DOHH2 (cell line): Measurements from ENCODE around the gene PPP5C.
"Not testable (repeated sequence)": the region's sequence is repeated elsewhere in the genome, so short reads cannot be mapped to it uniquely, and the experiment has no call there.

Source experiments
- H3F3A ChIP-seq: fragments of 200-600 bp; sonication (generic), shearing (Covaris generic); 2 replicates; pipeline ENCODE4 v1.6.0; 2016; ENCODE audit warnings: antibody characterized with exemption, mild to moderate bottlenecking; ENCODE audit not compliant: control insufficient read depth, insufficient read depth
- H3K27ac ChIP-seq: fragments of 200-600 bp; sonication (generic); 2 replicates; pipeline ENCODE4 v1.5.1; 2014; ENCODE audit warnings: low read depth, mild to moderate bottlenecking, low read length, moderate library complexity
- H3K27me3 ChIP-seq: fragments of 200-600 bp; sonication (generic); 2 replicates; pipeline ENCODE4 v1.6.1; 2014; ENCODE audit warnings: mild to moderate bottlenecking, low read length, mixed read lengths; ENCODE audit not compliant: control insufficient read depth
- H3K36me3 ChIP-seq: fragments of 200-600 bp; sonication (generic); 2 replicates; pipeline ENCODE4 v1.6.1; 2014; ENCODE audit warnings: mild to moderate bottlenecking, low read length, moderate library complexity, mixed read lengths; ENCODE audit not compliant: control insufficient read depth
- H3K4me1 ChIP-seq: fragments of 200-600 bp; sonication (generic); 2 replicates; pipeline ENCODE4 v1.6.1; 2014; ENCODE audit warnings: mild to moderate bottlenecking, low read length, mixed read lengths; ENCODE audit not compliant: control insufficient read depth
- H3K4me2 ChIP-seq: fragments of 200-600 bp; sonication (generic); 2 replicates; pipeline ENCODE4 v1.6.0; 2014; ENCODE audit warnings: mild to moderate bottlenecking, low read length, moderate library complexity
- H3K4me3 ChIP-seq: fragments of 200-600 bp; sonication (generic); 2 replicates; pipeline ENCODE4 v1.5.1; 2014; ENCODE audit warnings: mild to moderate bottlenecking, low read length, mixed read lengths
- H3K79me2 ChIP-seq: fragments of 200-600 bp; sonication (generic); 2 replicates; pipeline ENCODE4 v1.6.1; 2014; ENCODE audit warnings: mild to moderate bottlenecking, low read length, mixed read lengths; ENCODE audit not compliant: control insufficient read depth
- H3K9me2 ChIP-seq: fragments of 200-600 bp; sonication (generic); replicated peaks from 2 replicates; pipeline ENCODE4 v1.6.1; 2014; ENCODE audit warnings: mild to moderate bottlenecking, low read length, mixed read lengths; ENCODE audit not compliant: control insufficient read depth
- H3K9me3 ChIP-seq: fragments of 200-600 bp; sonication (generic); 2 replicates; pipeline ENCODE4 v1.6.1; 2014; ENCODE audit warnings: antibody characterized with exemption, low read length, mixed read lengths; ENCODE audit not compliant: control insufficient read depth, insufficient read depth
- H4K20me1 ChIP-seq: fragments of 200-600 bp; sonication (generic); 2 replicates; pipeline ENCODE4 v1.6.0; 2014; ENCODE audit warnings: low read depth, mild to moderate bottlenecking, antibody characterized with exemption, low read length, moderate library complexity; ENCODE audit not compliant: control insufficient read depth, insufficient read depth
- EZH2phosphoT487 ChIP-seq: fragments of 200-600 bp; sonication (generic); IDR thresholded peaks from 2 replicates; pipeline ENCODE4 v1.6.1; 2017; ENCODE audit warnings: borderline replicate concordance, mild to moderate bottlenecking, antibody characterized with exemption, low read length, moderate library complexity, mixed read lengths
- TF ChIP-seq, protein P1 (sequence below): fragments of 200-600 bp; sonication (generic); IDR thresholded peaks from one replicate; pipeline ENCODE4 v1.5.1; 2014; ENCODE audit warnings: antibody characterized with exemption, mild to moderate bottlenecking, low read depth, low read length; ENCODE audit not compliant: poor library complexity, severe bottlenecking

PPP5C gene

DNA sequence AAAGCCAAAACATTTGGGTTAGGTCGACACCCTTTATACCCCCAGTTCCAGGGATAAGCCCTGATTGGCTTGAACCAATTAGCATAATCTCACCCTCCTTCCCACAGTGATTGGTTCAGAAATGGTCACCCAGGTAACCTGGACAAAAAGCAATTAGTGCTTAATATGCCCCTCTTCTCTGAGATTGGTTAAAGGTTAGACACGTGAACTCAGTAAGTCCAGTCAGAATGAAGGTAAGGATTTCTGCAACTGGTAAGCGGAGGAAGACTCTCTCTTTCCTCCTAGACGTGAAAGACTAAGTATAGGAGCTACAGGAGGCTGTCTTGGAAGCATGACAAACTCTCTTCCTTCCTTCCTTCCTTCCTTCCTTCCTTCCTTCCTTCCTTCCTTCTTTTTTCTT lies 83.1 kb downstream of the PPP5C start:
- H3K4me3 ChIP-seq = no peak overlapping the region
- H3K4me1 ChIP-seq = peaks cover 21% of the 10 kb centered on the region
- no peaks in the 10 kb centered on the region for H3F3A ChIP-seq
- peaks cover 34% of the 10 kb centered on the region for H3K27me3 ChIP-seq
- H3K9me3 ChIP-seq = no peaks in the 10 kb centered on the region
- H3K27ac ChIP-seq = no peak overlapping the region
- H4K20me1 ChIP-seq = no peaks in the 10 kb centered on the region
- H3K79me2 ChIP-seq = no peaks in the 10 kb centered on the region
- no peaks in the 10 kb centered on the region for H3K36me3 ChIP-seq
- no peaks in the 10 kb centered on the region for H3K9me2 ChIP-seq
- no peak for TF ChIP-seq EZH2phosphoT487
- TF ChIP-seq, protein P1, sequence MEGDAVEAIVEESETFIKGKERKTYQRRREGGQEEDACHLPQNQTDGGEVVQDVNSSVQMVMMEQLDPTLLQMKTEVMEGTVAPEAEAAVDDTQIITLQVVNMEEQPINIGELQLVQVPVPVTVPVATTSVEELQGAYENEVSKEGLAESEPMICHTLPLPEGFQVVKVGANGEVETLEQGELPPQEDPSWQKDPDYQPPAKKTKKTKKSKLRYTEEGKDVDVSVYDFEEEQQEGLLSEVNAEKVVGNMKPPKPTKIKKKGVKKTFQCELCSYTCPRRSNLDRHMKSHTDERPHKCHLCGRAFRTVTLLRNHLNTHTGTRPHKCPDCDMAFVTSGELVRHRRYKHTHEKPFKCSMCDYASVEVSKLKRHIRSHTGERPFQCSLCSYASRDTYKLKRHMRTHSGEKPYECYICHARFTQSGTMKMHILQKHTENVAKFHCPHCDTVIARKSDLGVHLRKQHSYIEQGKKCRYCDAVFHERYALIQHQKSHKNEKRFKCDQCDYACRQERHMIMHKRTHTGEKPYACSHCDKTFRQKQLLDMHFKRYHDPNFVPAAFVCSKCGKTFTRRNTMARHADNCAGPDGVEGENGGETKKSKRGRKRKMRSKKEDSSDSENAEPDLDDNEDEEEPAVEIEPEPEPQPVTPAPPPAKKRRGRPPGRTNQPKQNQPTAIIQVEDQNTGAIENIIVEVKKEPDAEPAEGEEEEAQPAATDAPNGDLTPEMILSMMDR = no peak
- no peak overlapping the region for H3K4me2 ChIP-seq

DNA sequence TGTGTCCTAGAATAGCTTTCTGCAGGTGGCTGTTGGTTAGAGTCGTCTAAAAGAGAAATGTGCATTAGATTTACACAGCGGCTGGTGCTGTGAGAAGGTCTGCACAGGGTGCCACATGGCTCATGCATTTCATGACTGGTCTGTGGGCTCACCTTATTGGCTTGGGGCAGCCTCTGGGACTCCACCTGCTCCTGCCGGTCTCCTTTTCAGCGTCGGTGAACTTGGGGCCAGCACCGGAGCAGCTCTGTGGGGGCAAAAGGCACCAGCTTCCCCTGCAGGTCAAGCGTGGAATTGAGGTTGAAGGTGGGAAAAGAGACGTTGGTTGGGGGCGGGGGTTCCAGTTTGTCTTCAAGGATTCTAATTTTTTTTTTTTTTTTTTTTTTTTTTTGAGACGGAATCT lies 84.9 kb downstream of the PPP5C start:
- Histone ChIP-seq H3K9me2 (no peaks in the 10 kb centered on the region), H3K27ac (no peak overlapping the region), H3K9me3 (no peaks in the 10 kb centered on the region), H4K20me1 (no peaks in the 10 kb centered on the region), H3K4me1 (peaks cover 11% of the 10 kb centered on the region), H3K4me3 (no peak overlapping the region), H3K4me2 (no peak overlapping the region), H3K79me2 (no peaks in the 10 kb centered on the region), H3F3A (no peaks in the 10 kb centered on the region), H3K36me3 (no peaks in the 10 kb centered on the region), H3K27me3 (peaks cover 20% of the 10 kb centered on the region)
- no peak for TF ChIP-seq EZH2phosphoT487
- TF ChIP-seq, protein P1 = peak; percentile 31

DNA sequence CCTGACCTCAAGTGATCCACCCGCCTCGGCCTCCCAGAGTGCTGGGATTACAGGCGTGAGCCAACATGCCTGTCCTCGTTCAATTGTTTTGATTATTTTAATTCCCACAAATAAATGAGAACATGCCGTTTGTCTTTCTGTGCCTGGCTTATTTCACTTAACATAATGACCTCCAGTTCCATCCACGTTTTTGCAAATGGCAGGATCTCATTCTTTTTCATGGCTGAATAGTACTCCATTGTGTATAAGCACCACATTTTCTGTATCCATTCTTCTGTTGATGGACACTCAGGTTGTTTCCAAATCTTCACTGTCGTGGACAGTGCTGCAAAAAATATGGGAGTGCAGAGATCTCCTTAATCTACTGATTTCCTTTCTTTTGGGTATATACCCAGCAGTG lies 86.6 kb downstream of the PPP5C start:
- not testable (repeated sequence) for H3K4me1 ChIP-seq, H3F3A ChIP-seq, H3K36me3 ChIP-seq, H3K4me3 ChIP-seq, H3K79me2 ChIP-seq, H3K9me3 ChIP-seq, H3K27ac ChIP-seq, H3K27me3 ChIP-seq, H3K4me2 ChIP-seq, H3K9me2 ChIP-seq, H4K20me1 ChIP-seq

DNA sequence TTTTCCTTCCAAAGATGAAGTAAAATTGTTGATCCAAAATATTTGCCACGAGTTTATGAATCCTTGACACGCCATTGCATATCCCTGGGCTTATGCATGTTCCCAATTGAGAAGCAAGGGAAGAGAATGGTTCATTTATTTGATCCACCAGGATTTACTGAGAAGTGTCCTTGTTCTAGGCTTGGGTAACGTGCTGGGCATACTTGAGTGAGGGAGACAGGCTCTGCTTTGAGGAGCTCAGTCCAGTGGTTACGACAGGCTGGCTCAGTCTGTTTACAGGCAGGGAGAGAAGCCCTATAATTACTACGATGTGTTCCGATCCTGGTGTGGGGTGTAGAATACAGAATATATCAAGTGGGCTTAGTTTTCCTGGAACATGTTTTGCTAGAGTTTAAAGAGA lies 88.1 kb downstream of the PPP5C start:
- TF ChIP-seq, protein P1 = no peak
- no peak for TF ChIP-seq EZH2phosphoT487
- Histone ChIP-seq H4K20me1 (no peaks in the 10 kb centered on the region), H3K27me3 (peaks cover 2% of the 10 kb centered on the region; the same call in 1 of the 2 replicates), H3K4me2 (no peak overlapping the region), H3K9me2 (no peaks in the 10 kb centered on the region), H3K4me1 (no peaks in the 10 kb centered on the region), H3K9me3 (no peaks in the 10 kb centered on the region), H3K4me3 (no peak overlapping the region), H3K27ac (no peak overlapping the region), H3K79me2 (no peaks in the 10 kb centered on the region), H3F3A (no peaks in the 10 kb centered on the region), H3K36me3 (no peaks in the 10 kb centered on the region)

DNA sequence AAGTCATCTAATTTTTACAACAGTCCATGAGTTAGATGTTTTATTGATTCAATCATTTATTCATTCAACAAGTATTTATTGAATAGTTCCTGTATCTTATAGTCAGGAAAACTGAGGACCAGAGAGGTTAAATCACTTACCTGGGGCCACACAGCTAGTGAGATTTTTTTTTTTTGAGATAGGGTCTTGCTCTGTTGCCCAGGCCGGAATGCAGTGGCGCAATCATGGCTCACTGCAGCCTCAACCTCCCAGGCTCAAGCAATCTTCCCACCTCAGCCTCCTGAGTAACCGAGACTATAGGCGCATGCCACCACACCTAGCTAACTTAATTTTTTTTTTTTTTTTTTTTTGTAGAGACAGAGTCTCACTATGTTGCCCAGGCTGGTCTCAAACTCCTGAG lies 88.8 kb downstream of the PPP5C start:
- H3K36me3 ChIP-seq, H3K9me3 ChIP-seq, H3F3A ChIP-seq, H3K79me2 ChIP-seq, H3K4me3 ChIP-seq, H3K4me2 ChIP-seq, H3K27ac ChIP-seq, H3K9me2 ChIP-seq, H3K4me1 ChIP-seq, H3K27me3 ChIP-seq, H4K20me1 ChIP-seq: not testable (repeated sequence)
